Measurements from ENCODE around the gene TICAM1. TPM values are rescaled to one million over a fixed set of nuclear protein-coding genes. Genes with fewer than 3 reads are reported as not detected.

Gene TICAM1
- polyA plus RNA-seq, 1 experiment: 1.0 TPM

GRCh38 chr19:4821265-4821664 lies 10.2 kb downstream of the TICAM1 start:
- no peak for TF ChIP-seq CTCF (IDR thresholded peaks at IDR 0.05; ENCODE audit: low read depth, low read length)
- Histone ChIP-seq H3K9me3 (ENCODE audit: control insufficient read depth, insufficient read depth, low read length) (peaks cover 16% of the 10 kb centered on the region; the same call in 1 of the 2 replicates), H3K27me3 (ENCODE audit: control insufficient read depth, insufficient read depth, low read length) (no peaks in the 10 kb centered on the region), H3K27ac (ENCODE audit: low read depth, low read length) (no peak overlapping the region), H3K4me3 (ENCODE audit: low read depth, low read length) (no peak overlapping the region)
- CTCF ChIA-PET: no interaction called here
- POLR2A ChIA-PET: interaction anchor here (0.6 kb wide), 1 partner anchor 121 kb away, joined by 3 read pairs; no protein-coding TSS in a partner anchor
- DNase-seq (ENCODE audit: low read depth, low spot score): no peak

- DNase-seq (ENCODE audit: low read depth, low spot score): no peak
- no peak overlapping the region for H3K27ac ChIP-seq (ENCODE audit: low read depth, low read length)
- no peaks in the 10 kb centered on the region for H3K27me3 ChIP-seq (ENCODE audit: control insufficient read depth, insufficient read depth, low read length)
- H3K4me3 ChIP-seq (ENCODE audit: low read depth, low read length): no peak overlapping the region
- TF ChIP-seq CTCF (IDR thresholded peaks at IDR 0.05; ENCODE audit: low read depth, low read length): no peak
- peaks cover 19% of the 10 kb centered on the region; the same call in 1 of the 2 replicates for H3K9me3 ChIP-seq (ENCODE audit: control insufficient read depth, insufficient read depth, low read length)
- CTCF ChIA-PET: interaction anchor here (1.2 kb wide), 1 partner anchor 216 kb away, joined by 3 read pairs; no protein-coding TSS in a partner anchor
- POLR2A ChIA-PET: no interaction called here
Measured at GRCh38 chr19:4817467-4818277, 13.8 kb downstream of the TICAM1 start.

GRCh38 chr19:4816950-4817278 lies 14.6 kb downstream of the TICAM1 start:
- Histone ChIP-seq H3K27ac (ENCODE audit: low read depth, low read length) (no peak overlapping the region), H3K27me3 (ENCODE audit: control insufficient read depth, insufficient read depth, low read length) (no peaks in the 10 kb centered on the region), H3K4me3 (ENCODE audit: low read depth, low read length) (no peak overlapping the region), H3K9me3 (ENCODE audit: control insufficient read depth, insufficient read depth, low read length) (peaks cover 19% of the 10 kb centered on the region; the same call in 1 of the 2 replicates)
- DNase-seq (ENCODE audit: low read depth, low spot score): no peak
- CTCF ChIA-PET: interaction anchor here (0.6 to 1.2 kb wide), 2 partner anchors 98 to 216 kb away, joined by 3 read pairs; no protein-coding TSS in a partner anchor
- no peak for TF ChIP-seq CTCF (IDR thresholded peaks at IDR 0.05; ENCODE audit: low read depth, low read length)
- POLR2A ChIA-PET: no interaction called here

GRCh38 chr19:4816202-4816949 lies 15.1 kb downstream of the TICAM1 start:
- no peak for DNase-seq (ENCODE audit: low read depth, low spot score)
- H3K27ac ChIP-seq (ENCODE audit: low read depth, low read length): peak overlapping the region; percentile 21
- no peak for TF ChIP-seq CTCF (IDR thresholded peaks at IDR 0.05; ENCODE audit: low read depth, low read length)
- POLR2A ChIA-PET: no interaction called here
- peaks cover 22% of the 10 kb centered on the region; the same call in 1 of the 2 replicates for H3K9me3 ChIP-seq (ENCODE audit: control insufficient read depth, insufficient read depth, low read length)
- H3K27me3 ChIP-seq (ENCODE audit: control insufficient read depth, insufficient read depth, low read length): no peaks in the 10 kb centered on the region
- no peak overlapping the region for H3K4me3 ChIP-seq (ENCODE audit: low read depth, low read length)
- CTCF ChIA-PET: interaction anchor here (0.6 kb wide), 1 partner anchor 98 kb away, joined by 3 read pairs; no protein-coding TSS in a partner anchor
